ENCODE measurements around the gene SLC49A3. TPM values are rescaled to one million over a fixed set of nuclear protein-coding genes. Genes with fewer than 3 reads are reported as not detected.
"Not testable (repeated sequence)": the region's sequence is repeated elsewhere in the genome, so short reads cannot be mapped to it uniquely, and the experiment has no call there.

SLC49A3 gene
- total RNA-seq, 1 donor from 2014 or later, result 6.2 TPM

DNA sequence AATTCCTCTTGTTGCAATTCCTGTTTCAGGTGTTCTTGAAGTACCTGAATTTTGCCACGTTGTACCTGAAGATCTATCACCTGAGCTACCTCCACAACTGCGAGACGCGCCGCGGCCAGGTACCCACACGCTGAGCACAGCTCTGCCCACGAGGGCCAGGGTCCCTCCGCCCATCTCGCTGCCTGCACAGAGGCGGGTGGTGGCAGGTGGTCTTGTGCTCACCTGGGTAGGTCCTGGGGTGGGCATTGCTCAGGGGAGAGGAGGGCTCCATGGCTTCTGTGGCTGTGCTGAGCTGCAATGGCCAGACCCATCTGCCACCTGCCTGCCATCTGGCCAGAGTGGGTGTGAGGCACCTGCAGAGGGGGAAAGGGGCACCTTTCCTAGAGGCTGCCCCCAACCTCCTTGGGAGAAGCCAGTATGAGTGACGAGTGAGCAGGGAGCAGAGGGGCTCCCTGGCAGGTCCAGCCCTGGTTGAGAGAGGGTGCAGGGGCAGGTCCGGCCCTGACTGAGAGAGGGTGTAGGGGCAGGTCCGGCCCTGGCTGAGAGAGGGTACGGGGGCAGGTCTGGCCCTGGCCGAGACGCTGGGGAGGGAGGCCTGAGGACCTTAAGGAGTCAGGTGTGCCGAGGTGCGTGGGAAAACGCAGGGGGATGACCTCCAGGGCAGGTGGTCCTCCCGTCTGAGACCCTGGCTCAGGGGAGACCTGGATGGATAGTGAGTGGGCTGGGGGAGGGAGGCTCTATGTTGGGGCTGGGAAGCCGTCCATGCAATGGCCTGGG lies 52.9 kb downstream of the SLC49A3 start:
- Mint-ChIP-seq H3K9me3 (ENCODE audit: unreplicated experiment) (peaks cover 15% of the 10 kb centered on the region), H3K27ac (ENCODE audit: unreplicated experiment) (no peak overlapping the region), H3K4me1 (ENCODE audit: low read depth, unreplicated experiment) (no peaks in the 10 kb centered on the region), H3K36me3 (ENCODE audit: low read depth, unreplicated experiment) (no peaks in the 10 kb centered on the region), H3K4me3 (ENCODE audit: unreplicated experiment) (no peak overlapping the region), H3K27me3 (ENCODE audit: low read depth, unreplicated experiment) (peaks cover 32% of the 10 kb centered on the region)
- H3K9ac ChIP-seq (ENCODE audit: low read length), result no peak overlapping the region
- no peak overlapping the region for H3K4me2 ChIP-seq (ENCODE audit: low read length)
- H3K9me3 ChIP-seq (ENCODE audit: insufficient read depth, low read depth, low read length), result peaks cover 20% of the 10 kb centered on the region
- H2AFZ ChIP-seq (ENCODE audit: low read depth, low read length), result no peak overlapping the region
- H3K36me3 ChIP-seq (ENCODE audit: insufficient read depth, low read length), result no peaks in the 10 kb centered on the region
- no peak overlapping the region for H3K4me3 ChIP-seq (ENCODE audit: insufficient read depth, low read depth, low read length)
- no peak overlapping the region for H3K27ac ChIP-seq (ENCODE audit: low read depth, low read length)
- DNase-seq (ENCODE audit: low read depth) (no peak), FAIRE-seq (no peak)
- H3K4me1 ChIP-seq (ENCODE audit: insufficient read depth, low read length), result no peaks in the 10 kb centered on the region
- no peaks in the 10 kb centered on the region for H4K20me1 ChIP-seq (ENCODE audit: insufficient read depth, low read length)
- no peak for TF ChIP-seq EZH2 (IDR thresholded peaks at IDR 0.05; ENCODE audit: insufficient read depth, low read length)
- TF ChIP-seq, protein P1, sequence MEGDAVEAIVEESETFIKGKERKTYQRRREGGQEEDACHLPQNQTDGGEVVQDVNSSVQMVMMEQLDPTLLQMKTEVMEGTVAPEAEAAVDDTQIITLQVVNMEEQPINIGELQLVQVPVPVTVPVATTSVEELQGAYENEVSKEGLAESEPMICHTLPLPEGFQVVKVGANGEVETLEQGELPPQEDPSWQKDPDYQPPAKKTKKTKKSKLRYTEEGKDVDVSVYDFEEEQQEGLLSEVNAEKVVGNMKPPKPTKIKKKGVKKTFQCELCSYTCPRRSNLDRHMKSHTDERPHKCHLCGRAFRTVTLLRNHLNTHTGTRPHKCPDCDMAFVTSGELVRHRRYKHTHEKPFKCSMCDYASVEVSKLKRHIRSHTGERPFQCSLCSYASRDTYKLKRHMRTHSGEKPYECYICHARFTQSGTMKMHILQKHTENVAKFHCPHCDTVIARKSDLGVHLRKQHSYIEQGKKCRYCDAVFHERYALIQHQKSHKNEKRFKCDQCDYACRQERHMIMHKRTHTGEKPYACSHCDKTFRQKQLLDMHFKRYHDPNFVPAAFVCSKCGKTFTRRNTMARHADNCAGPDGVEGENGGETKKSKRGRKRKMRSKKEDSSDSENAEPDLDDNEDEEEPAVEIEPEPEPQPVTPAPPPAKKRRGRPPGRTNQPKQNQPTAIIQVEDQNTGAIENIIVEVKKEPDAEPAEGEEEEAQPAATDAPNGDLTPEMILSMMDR (IDR thresholded peaks at IDR 0.05; ENCODE audit: insufficient read depth, low read depth, low read length), result no peak
- H3K27me3 ChIP-seq (ENCODE audit: insufficient read depth, low read length), result peaks cover 2% of the 10 kb centered on the region
- H3K79me2 ChIP-seq (ENCODE audit: insufficient read depth, low read length), result no peaks in the 10 kb centered on the region

DNA sequence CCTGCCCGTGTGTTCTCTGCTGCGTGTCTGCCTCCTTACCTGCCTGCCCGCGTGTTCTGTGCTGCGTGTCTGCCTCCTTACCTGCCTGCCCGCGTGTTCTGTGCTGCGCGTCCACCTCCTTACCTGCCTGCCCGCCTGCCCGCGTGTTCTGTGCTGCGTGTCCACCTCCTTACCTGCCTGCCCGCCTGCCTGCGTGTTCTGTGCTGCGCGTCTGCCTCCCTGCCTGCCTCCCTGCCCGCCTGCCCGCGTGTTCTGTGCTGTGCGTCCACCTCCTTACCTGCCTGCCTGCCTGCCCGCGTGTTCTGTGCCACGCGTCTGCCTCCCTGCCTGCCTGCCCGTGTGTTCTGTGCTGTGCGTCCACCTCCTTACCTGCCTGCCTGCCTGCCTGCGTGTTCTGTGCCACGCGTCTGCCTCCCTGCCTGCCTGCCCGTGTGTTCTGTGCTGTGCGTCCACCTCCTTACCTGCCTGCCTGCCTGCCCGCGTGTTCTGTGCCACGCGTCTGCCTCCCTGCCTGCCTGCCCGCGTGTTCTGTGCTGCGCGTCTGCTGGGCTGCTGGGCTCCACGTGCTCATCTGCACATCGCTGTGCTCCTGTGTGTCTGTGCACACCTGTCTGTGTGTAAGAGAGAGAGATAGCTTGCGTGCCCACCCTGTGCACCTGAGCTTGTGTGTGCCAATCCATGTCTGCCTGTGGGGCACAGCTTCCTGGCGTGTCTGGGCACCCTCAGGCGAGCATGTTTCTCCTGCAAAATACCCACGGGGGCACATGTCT lies 53.7 kb downstream of the SLC49A3 start:
- DNase-seq (ENCODE audit: low read depth); H3K4me1 ChIP-seq (ENCODE audit: insufficient read depth, low read length); H3K27ac Mint-ChIP-seq (ENCODE audit: unreplicated experiment); H3K4me3 ChIP-seq (ENCODE audit: insufficient read depth, low read depth, low read length); H3K79me2 ChIP-seq (ENCODE audit: insufficient read depth, low read length); H4K20me1 ChIP-seq (ENCODE audit: insufficient read depth, low read length); H3K36me3 ChIP-seq (ENCODE audit: insufficient read depth, low read length); H3K36me3 Mint-ChIP-seq (ENCODE audit: low read depth, unreplicated experiment); H3K4me1 Mint-ChIP-seq (ENCODE audit: low read depth, unreplicated experiment); H2AFZ ChIP-seq (ENCODE audit: low read depth, low read length); H3K4me3 Mint-ChIP-seq (ENCODE audit: unreplicated experiment); H3K4me2 ChIP-seq (ENCODE audit: low read length); H3K27me3 ChIP-seq (ENCODE audit: insufficient read depth, low read length); H3K27ac ChIP-seq (ENCODE audit: low read depth, low read length); FAIRE-seq; H3K9ac ChIP-seq (ENCODE audit: low read length): not testable (repeated sequence)
- Mint-ChIP-seq H3K27me3 (ENCODE audit: low read depth, unreplicated experiment) (peaks cover 39% of the 10 kb centered on the region), H3K9me3 (ENCODE audit: unreplicated experiment) (peaks cover 21% of the 10 kb centered on the region)
- peaks cover 20% of the 10 kb centered on the region for H3K9me3 ChIP-seq (ENCODE audit: insufficient read depth, low read depth, low read length)

DNA sequence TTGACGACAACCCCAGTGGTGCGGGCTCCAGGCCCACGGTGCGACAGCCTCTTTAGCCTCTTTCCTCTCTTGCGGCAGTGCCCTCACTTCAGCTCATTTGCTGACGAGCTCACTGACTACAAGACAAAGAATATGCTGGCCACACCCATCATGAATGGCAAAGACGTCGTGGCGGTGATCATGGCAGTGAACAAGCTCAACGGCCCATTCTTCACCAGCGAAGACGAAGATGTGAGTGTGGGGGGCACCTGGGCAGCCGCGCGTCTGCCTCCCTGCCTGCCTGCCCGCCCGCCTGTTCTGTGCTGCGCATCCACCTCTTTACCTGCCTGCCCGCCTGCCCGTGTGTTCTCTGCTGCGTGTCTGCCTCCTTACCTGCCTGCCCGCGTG lies 54.4 kb downstream of the SLC49A3 start:
- peaks cover 21% of the 10 kb centered on the region for H3K9me3 Mint-ChIP-seq (ENCODE audit: unreplicated experiment)
- H3K27ac Mint-ChIP-seq (ENCODE audit: unreplicated experiment), result no peak overlapping the region
- TF ChIP-seq, protein P1 (IDR thresholded peaks at IDR 0.05; ENCODE audit: insufficient read depth, low read depth, low read length), result no peak
- no peak for TF ChIP-seq EZH2 (IDR thresholded peaks at IDR 0.05; ENCODE audit: insufficient read depth, low read length)
- Histone ChIP-seq H3K9me3 (ENCODE audit: insufficient read depth, low read depth, low read length) (peaks cover 20% of the 10 kb centered on the region), H3K36me3 (ENCODE audit: insufficient read depth, low read length) (no peaks in the 10 kb centered on the region), H4K20me1 (ENCODE audit: insufficient read depth, low read length) (no peaks in the 10 kb centered on the region), H3K27me3 (ENCODE audit: insufficient read depth, low read length) (peaks cover 2% of the 10 kb centered on the region), H3K4me1 (ENCODE audit: insufficient read depth, low read length) (no peaks in the 10 kb centered on the region), H2AFZ (ENCODE audit: low read depth, low read length) (no peak overlapping the region), H3K4me2 (ENCODE audit: low read length) (no peak overlapping the region), H3K4me3 (ENCODE audit: insufficient read depth, low read depth, low read length) (no peak overlapping the region), H3K79me2 (ENCODE audit: insufficient read depth, low read length) (no peaks in the 10 kb centered on the region), H3K9ac (ENCODE audit: low read length) (no peak overlapping the region), H3K27ac (ENCODE audit: low read depth, low read length) (no peak overlapping the region)
- FAIRE-seq (no peak), DNase-seq (ENCODE audit: low read depth) (no peak)
- no peak overlapping the region for H3K4me3 Mint-ChIP-seq (ENCODE audit: unreplicated experiment)
- no peaks in the 10 kb centered on the region for H3K4me1 Mint-ChIP-seq (ENCODE audit: low read depth, unreplicated experiment)
- no peaks in the 10 kb centered on the region for H3K36me3 Mint-ChIP-seq (ENCODE audit: low read depth, unreplicated experiment)
- H3K27me3 Mint-ChIP-seq (ENCODE audit: low read depth, unreplicated experiment), result peaks cover 42% of the 10 kb centered on the region
